ENCODE data around the gene TMEM204.

DNA sequence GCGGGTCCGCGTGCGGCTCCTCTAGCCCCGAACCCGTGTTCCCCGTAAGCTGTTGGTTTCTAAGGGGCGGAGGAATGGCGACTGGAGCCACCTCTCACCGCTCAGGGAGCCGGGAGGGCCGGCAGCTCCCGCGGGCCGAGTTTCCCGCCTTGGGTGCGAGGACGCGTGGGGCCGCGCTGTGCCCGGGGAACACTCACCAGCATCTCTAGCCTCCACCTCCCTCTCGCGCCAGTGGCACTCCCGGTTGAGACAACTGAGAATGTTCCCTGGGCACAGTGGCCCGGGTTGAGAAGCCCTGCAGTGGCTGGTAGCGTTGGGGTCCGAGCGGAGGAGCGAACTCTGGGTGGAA is 39.7 kb upstream of the TMEM204 start:
- TF ChIP-seq, protein P1, sequence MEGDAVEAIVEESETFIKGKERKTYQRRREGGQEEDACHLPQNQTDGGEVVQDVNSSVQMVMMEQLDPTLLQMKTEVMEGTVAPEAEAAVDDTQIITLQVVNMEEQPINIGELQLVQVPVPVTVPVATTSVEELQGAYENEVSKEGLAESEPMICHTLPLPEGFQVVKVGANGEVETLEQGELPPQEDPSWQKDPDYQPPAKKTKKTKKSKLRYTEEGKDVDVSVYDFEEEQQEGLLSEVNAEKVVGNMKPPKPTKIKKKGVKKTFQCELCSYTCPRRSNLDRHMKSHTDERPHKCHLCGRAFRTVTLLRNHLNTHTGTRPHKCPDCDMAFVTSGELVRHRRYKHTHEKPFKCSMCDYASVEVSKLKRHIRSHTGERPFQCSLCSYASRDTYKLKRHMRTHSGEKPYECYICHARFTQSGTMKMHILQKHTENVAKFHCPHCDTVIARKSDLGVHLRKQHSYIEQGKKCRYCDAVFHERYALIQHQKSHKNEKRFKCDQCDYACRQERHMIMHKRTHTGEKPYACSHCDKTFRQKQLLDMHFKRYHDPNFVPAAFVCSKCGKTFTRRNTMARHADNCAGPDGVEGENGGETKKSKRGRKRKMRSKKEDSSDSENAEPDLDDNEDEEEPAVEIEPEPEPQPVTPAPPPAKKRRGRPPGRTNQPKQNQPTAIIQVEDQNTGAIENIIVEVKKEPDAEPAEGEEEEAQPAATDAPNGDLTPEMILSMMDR (IDR thresholded peaks at IDR 0.05) = no peak
- no peak for TF ChIP-seq POLR2A (IDR thresholded peaks at IDR 0.05)
